Osteoblast (primary cell): Measurements from ENCODE around the gene TMTC2. TPM values are rescaled to one million over a fixed set of nuclear protein-coding genes. Genes with fewer than 3 reads are reported as not detected.

ENCODE experiments used
- DNase-seq: peaks from one replicate; pipeline ENCODE4 v3.0.0; 2011; ENCODE audit warnings: low spot score, mixed read lengths; ENCODE audit not compliant: insufficient read length; ENCODE audit errors: missing footprints
- H2AFZ ChIP-seq: 2 replicates; pipeline ENCODE4 v1.6.0; 2011; ENCODE audit warnings: mild to moderate bottlenecking, low read length
- H3K27ac ChIP-seq: 2 replicates; pipeline ENCODE4 v1.5.1; 2011; ENCODE audit warnings: mild to moderate bottlenecking, low read depth, low read length, moderate library complexity
- H3K27me3 ChIP-seq: 2 replicates; pipeline ENCODE4 v1.6.0; 2012; ENCODE audit warnings: mild to moderate bottlenecking, control low read depth, inconsistent platforms, low read length, moderate library complexity; ENCODE audit not compliant: insufficient read depth
- H3K36me3 ChIP-seq: 2 replicates; pipeline ENCODE4 v1.5.1; 2011; ENCODE audit warnings: mild to moderate bottlenecking, low read length, control low read depth, moderate library complexity; ENCODE audit not compliant: insufficient read depth
- H3K4me1 ChIP-seq: 2 replicates; pipeline ENCODE4 v1.5.1; 2011; ENCODE audit warnings: mild to moderate bottlenecking, low read length, control low read depth, moderate library complexity; ENCODE audit not compliant: insufficient read depth
- H3K4me2 ChIP-seq: 2 replicates; pipeline ENCODE4 v1.6.0; 2011; ENCODE audit warnings: mild to moderate bottlenecking, low read length; ENCODE audit not compliant: insufficient read depth
- H3K4me3 ChIP-seq: fragments of 200-600 bp; sonication (generic); 3 replicates; pipeline ENCODE4 v1.5.1; 2012; ENCODE audit warnings: mild to moderate bottlenecking, low read length, inconsistent platforms; ENCODE audit not compliant: insufficient read depth
- H3K79me2 ChIP-seq: 2 replicates; pipeline ENCODE4 v1.6.0; 2012; ENCODE audit warnings: mild to moderate bottlenecking, low read length, control low read depth, inconsistent platforms; ENCODE audit not compliant: insufficient read depth
- H3K9me3 ChIP-seq: 2 replicates; pipeline ENCODE4 v1.5.1; 2011; ENCODE audit warnings: low read depth, low read length, control low read depth
- H4K20me1 ChIP-seq: 2 replicates; pipeline ENCODE4 v1.6.0; 2012; ENCODE audit warnings: mild to moderate bottlenecking, low read length, control low read depth; ENCODE audit not compliant: insufficient read depth
- total RNA-seq: library from RNA; depleted of rRNA; stranded (reverse); fragments of >200 nt; gene quantifications from 2 replicates; pipeline ENCODE4 v1.2.3, GENCODE V29; 2012
- TF ChIP-seq, protein P1 (sequence below): IDR thresholded peaks from 2 replicates; pipeline ENCODE4 v1.5.1; 2011; ENCODE audit warnings: mild to moderate bottlenecking, low read depth, low read length, moderate library complexity; ENCODE audit errors: extremely low read depth

The TMTC2 gene
- total RNA-seq, 1 donor: 2.5 TPM

DNA sequence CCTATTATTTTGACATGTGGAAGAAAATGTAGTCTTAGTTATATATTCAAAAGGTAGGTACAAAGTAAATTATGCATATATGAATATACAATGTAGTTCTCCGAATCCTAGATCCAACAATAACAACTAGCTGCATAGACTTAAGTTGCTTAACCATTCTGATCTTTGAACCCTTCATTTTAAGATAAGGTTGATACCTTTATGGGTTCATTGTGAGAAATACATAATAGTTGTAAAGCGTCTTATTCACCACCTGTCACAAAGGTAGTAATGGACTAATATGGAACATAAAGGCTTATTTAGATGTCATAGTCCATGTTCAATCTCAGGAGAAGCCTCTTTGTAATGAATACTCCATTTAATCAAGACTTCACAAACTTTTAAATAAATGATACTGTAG is 263.6 kb downstream of the TMTC2 start:
- Histone ChIP-seq H3K27ac (no peak overlapping the region), H3K4me2 (no peak overlapping the region), H3K4me1 (no peaks in the 10 kb centered on the region), H3K79me2 (no peaks in the 10 kb centered on the region), H2AFZ (no peak overlapping the region), H3K9me3 (peaks cover 2% of the 10 kb centered on the region), H3K27me3 (no peaks in the 10 kb centered on the region), H3K4me3 (no peak overlapping the region), H4K20me1 (no peaks in the 10 kb centered on the region), H3K36me3 (no peaks in the 10 kb centered on the region)
- TF ChIP-seq, protein P1, sequence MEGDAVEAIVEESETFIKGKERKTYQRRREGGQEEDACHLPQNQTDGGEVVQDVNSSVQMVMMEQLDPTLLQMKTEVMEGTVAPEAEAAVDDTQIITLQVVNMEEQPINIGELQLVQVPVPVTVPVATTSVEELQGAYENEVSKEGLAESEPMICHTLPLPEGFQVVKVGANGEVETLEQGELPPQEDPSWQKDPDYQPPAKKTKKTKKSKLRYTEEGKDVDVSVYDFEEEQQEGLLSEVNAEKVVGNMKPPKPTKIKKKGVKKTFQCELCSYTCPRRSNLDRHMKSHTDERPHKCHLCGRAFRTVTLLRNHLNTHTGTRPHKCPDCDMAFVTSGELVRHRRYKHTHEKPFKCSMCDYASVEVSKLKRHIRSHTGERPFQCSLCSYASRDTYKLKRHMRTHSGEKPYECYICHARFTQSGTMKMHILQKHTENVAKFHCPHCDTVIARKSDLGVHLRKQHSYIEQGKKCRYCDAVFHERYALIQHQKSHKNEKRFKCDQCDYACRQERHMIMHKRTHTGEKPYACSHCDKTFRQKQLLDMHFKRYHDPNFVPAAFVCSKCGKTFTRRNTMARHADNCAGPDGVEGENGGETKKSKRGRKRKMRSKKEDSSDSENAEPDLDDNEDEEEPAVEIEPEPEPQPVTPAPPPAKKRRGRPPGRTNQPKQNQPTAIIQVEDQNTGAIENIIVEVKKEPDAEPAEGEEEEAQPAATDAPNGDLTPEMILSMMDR: no peak
- DNase-seq: no peak

GRCh38 chr12:82952946-82953345 is 266.2 kb downstream of the TMTC2 start:
- no peaks in the 10 kb centered on the region for H3K27me3 ChIP-seq
- no peak overlapping the region for H3K4me2 ChIP-seq
- peaks cover 2% of the 10 kb centered on the region for H3K9me3 ChIP-seq
- no peaks in the 10 kb centered on the region for H3K79me2 ChIP-seq
- no peak overlapping the region for H2AFZ ChIP-seq
- H3K36me3 ChIP-seq: no peaks in the 10 kb centered on the region
- H4K20me1 ChIP-seq: no peaks in the 10 kb centered on the region
- no peak overlapping the region for H3K4me3 ChIP-seq
- no peak for DNase-seq
- no peak overlapping the region for H3K27ac ChIP-seq
- TF ChIP-seq, protein P1: no peak
- H3K4me1 ChIP-seq: no peaks in the 10 kb centered on the region

- H3K27ac ChIP-seq: no peak overlapping the region
- no peaks in the 10 kb centered on the region for H4K20me1 ChIP-seq
- no peaks in the 10 kb centered on the region for H3K4me1 ChIP-seq
- H2AFZ ChIP-seq: no peak overlapping the region
- H3K79me2 ChIP-seq: no peaks in the 10 kb centered on the region
- no peak overlapping the region for H3K4me3 ChIP-seq
- peaks cover 2% of the 10 kb centered on the region for H3K9me3 ChIP-seq
- no peak overlapping the region for H3K4me2 ChIP-seq
- TF ChIP-seq, protein P1: no peak
- H3K36me3 ChIP-seq: no peaks in the 10 kb centered on the region
- H3K27me3 ChIP-seq: no peaks in the 10 kb centered on the region
- no peak for DNase-seq
Observed at GRCh38 chr12:82953397-82953796, 266.7 kb downstream of the TMTC2 start.

DNA sequence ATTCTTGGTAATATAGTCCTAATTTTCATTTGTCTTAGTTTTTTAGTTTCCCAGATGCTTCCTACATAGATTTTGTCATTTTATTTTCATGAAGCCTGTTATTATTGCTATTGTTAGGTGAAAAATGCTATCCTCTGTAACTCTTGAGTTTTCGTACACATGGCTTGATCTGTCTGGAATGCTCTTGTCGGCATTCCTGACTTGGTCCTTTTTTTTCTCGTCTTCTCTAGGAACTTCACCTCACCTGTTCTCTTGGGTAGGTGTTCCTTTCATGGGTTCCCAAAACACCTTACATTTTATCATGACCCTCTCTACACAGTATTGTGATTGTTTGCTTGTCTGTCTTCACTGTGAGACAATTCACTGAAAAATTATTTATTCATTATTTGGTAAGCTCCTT is 267.4 kb downstream of the TMTC2 start:
- H4K20me1 ChIP-seq: no peaks in the 10 kb centered on the region
- H3K27me3 ChIP-seq: no peaks in the 10 kb centered on the region
- no peaks in the 10 kb centered on the region for H3K4me1 ChIP-seq
- H3K79me2 ChIP-seq: no peaks in the 10 kb centered on the region
- H2AFZ ChIP-seq: no peak overlapping the region
- no peak overlapping the region for H3K4me2 ChIP-seq
- TF ChIP-seq, protein P1: no peak
- H3K36me3 ChIP-seq: no peaks in the 10 kb centered on the region
- no peak for DNase-seq
- H3K9me3 ChIP-seq: peaks cover 2% of the 10 kb centered on the region
- no peak overlapping the region for H3K4me3 ChIP-seq
- no peak overlapping the region for H3K27ac ChIP-seq
